ENCODE data around the gene SLC43A3. TPM values are rescaled to one million over a fixed set of nuclear protein-coding genes. Genes with fewer than 3 reads are reported as not detected.

Gene SLC43A3
- total and polyA plus RNA-seq, 2 donors (not counting 3 experiments of a cell fraction or from before 2014, with no cell fraction given) = 68.9 to 104 TPM

GRCh38 chr11:57380975-57381374 lies 45.9 kb downstream of the SLC43A3 start, which contains the start of gene PRG3:
Gene PRG3 (minus strand): TSS chr11:57381150. CDS start chr11:57380708, 442 bp downstream.
- H3K27me3 ChIP-seq (ENCODE audit: control insufficient read depth in 2 of 2, insufficient read depth in 2 of 2, low read length in 2 of 2) = peaks cover 0 to 2% of the 10 kb centered on the region in 2 experiments
- ChIA-PET CTCF (interaction anchor here (0.6 to 1.0 kb wide), 4 partner anchors 11 to 38 kb away, joined by 3 to 4 read pairs (median 3); no protein-coding TSS in a partner anchor), POLR2A (no interaction called here)
- FAIRE-seq (no peak), DNase-seq (ENCODE audit: low read depth, low spot score) (no peak)
- H2AFZ ChIP-seq (ENCODE audit: low read depth, low read length) = no peak within 1 kb of the TSS
- H3K36me3 ChIP-seq (ENCODE audit: control insufficient read depth in 2 of 2, extremely low read depth in 1 of 2, insufficient read depth in 2 of 2, low read length in 2 of 2) = no peaks in the 10 kb centered on the region
- no peak within 1 kb of the TSS for H3K4me2 ChIP-seq (ENCODE audit: insufficient read depth, low read length)
- H3K4me3 ChIP-seq (replicated peaks in 1 of 3; ENCODE audit: insufficient read depth in 1 of 3, low read depth in 1 of 3, low read length in 3 of 3) = no peak within 1 kb of the TSS
- dilution Hi-C loops (cut with MboI; ENCODE audit: extremely low pct_ligation_motif_present, low sequenced_read_pairs) (no loop called here), intact Hi-C loops (cut with micrococcal nuclease) (no loop called here)
- H3K79me2 ChIP-seq (ENCODE audit: control insufficient read depth, insufficient read depth, low read length) = no peaks in the 10 kb centered on the region
- H3K4me1 ChIP-seq (ENCODE audit: control insufficient read depth, extremely low read depth, insufficient read depth, low read length) = no peaks in the 10 kb centered on the region
- no peaks in the 10 kb centered on the region for H4K20me1 ChIP-seq (replicated peaks; ENCODE audit: control insufficient read depth, extremely low read depth, insufficient read depth, low read length)
- no peak within 1 kb of the TSS for H3K27ac ChIP-seq (ENCODE audit: insufficient read depth, low read depth, low read length)
- H3K9me1 ChIP-seq (replicated peaks; ENCODE audit: control insufficient read depth, extremely low read depth, insufficient read depth, low read length) = no peaks in the 10 kb centered on the region
- no TSS peak for BruUV-seq (replicated peaks)
- no peaks in the 10 kb centered on the region for H3K9me3 ChIP-seq (replicated peaks; ENCODE audit: control insufficient read depth, insufficient read depth, low read length)
- TF ChIP-seq POLR2AphosphoS5 (IDR thresholded peaks at IDR 0.05; ENCODE audit: insufficient read depth, low read depth, low read length) (no peak), MAX (IDR thresholded peaks at IDR 0.05; ENCODE audit: insufficient read depth, insufficient read length) (no peak), JUN (IDR thresholded peaks at IDR 0.05; ENCODE audit: borderline replicate concordance, insufficient read depth, insufficient read length, low read depth) (no peak), FOS (IDR thresholded peaks at IDR 0.05; ENCODE audit: borderline replicate concordance, insufficient read depth, low read length) (no peak), CTCF (IDR thresholded peaks at IDR 0.05; ENCODE audit: extremely low read depth in 1 of 2, insufficient read depth in 1 of 2, low read depth in 1 of 2, low read length in 2 of 2) (no peak), POLR2A (IDR thresholded peaks at IDR 0.05; ENCODE audit: low read depth, low read length) (no peak), MYC (IDR thresholded peaks at IDR 0.05; ENCODE audit: low read depth, low read length) (no peak), GATA2 (IDR thresholded peaks at IDR 0.05; ENCODE audit: insufficient read depth, insufficient read length, low read depth, low read length) (no peak), EZH2 (IDR thresholded peaks at IDR 0.05; ENCODE audit: borderline replicate concordance, low read depth, low read length, severe bottlenecking) (no peak)
- no peak within 1 kb of the TSS for H3K9ac ChIP-seq (replicated peaks; ENCODE audit: extremely low read depth, insufficient read depth, low read length)
